Peyer's patch (tissue), 4 donors: ENCODE results near the gene IGFBP1.
"Not testable (repeated sequence)": the region's sequence is repeated elsewhere in the genome, so short reads cannot be mapped to it uniquely, and the experiment has no call there.

ENCODE experiments used
- CTCF ChIP-seq, 6 experiments: fragments of 450-650 bp in 4 of 6; fragments of 200-600 bp in 2 of 6; sonication (generic) in 1 of 6; IDR thresholded peaks; one replicate each; pipeline ENCODE4 v1.5.1; 2017 to 2019; ENCODE audit warnings: antibody characterized with exemption in 6 of 6, mild to moderate bottlenecking in 3 of 6, moderate library complexity in 1 of 6
- POLR2A ChIP-seq, 2 donors: fragments of 450-650 bp; IDR thresholded peaks; one replicate each; pipeline ENCODE4 v1.5.1; 2017; ENCODE audit warnings: antibody characterized with exemption in 2 of 2, mild to moderate bottlenecking in 2 of 2, moderate library complexity in 2 of 2

GRCh38 chr7:45853491-45853890, 34.8 kb upstream of the IGFBP1 start:
- not testable (repeated sequence) for TF ChIP-seq CTCF, POLR2A (IDR thresholded peaks at IDR 0.05)
